ENCODE data around the gene CELA3A. TPM values are rescaled to one million over a fixed set of nuclear protein-coding genes. Genes with fewer than 3 reads are reported as not detected.

The CELA3A gene
- total RNA-seq, 1 donor from 2014 or later: not detected

- no peaks in the 10 kb centered on the region for H3K9me3 Mint-ChIP-seq
- H3K36me3 Mint-ChIP-seq: peaks cover 2% of the 10 kb centered on the region
- no peaks in the 10 kb centered on the region for H3K27me3 Mint-ChIP-seq (ENCODE audit: low read depth)
- no peak for DNase-seq (ENCODE audit: low spot score in 2 of 2, unreplicated experiment in 2 of 2)
- no peak overlapping the region for H3K4me3 Mint-ChIP-seq
- no peak for TF ChIP-seq CTCF (IDR thresholded peaks at IDR 0.05; ENCODE audit: unreplicated experiment)
- H3K27ac Mint-ChIP-seq: peak overlapping the region; percentile 16
- peaks cover 37% of the 10 kb centered on the region for H3K4me1 Mint-ChIP-seq
These were observed 56.4 kb downstream of the CELA3A start for GRCh38 chr1:22057861-22058260.

Other genes starting within 250 kb of the CELA3A start
- gene USP48, start 218.5 kb upstream of the CELA3A start, total RNA-seq: 79.8 to 88.7 TPM (median 86.5 TPM) in 3 replicates
- 0.75 to 1.1 TPM (median 1.0 TPM) in 3 replicates for gene LDLRAD2, start 189.4 kb upstream of the CELA3A start, total RNA-seq
- gene HSPG2, start 64.3 kb upstream of the CELA3A start, total RNA-seq: 221 to 226 TPM (median 221 TPM) in 3 replicates
- gene CELA3B, start 24.6 kb upstream of the CELA3A start, total RNA-seq: not detected in 3 replicates
- 239 to 246 TPM (median 244 TPM) in 3 replicates for gene CDC42, start 51.1 kb downstream of the CELA3A start, total RNA-seq
- gene WNT4, start 141.4 kb downstream of the CELA3A start, total RNA-seq: 34.9 to 41.2 TPM (median 38.7 TPM) in 3 replicates

Data from mesothelial cell of epicardium (in vitro differentiated cells).